CMK (cell line): Measurements from ENCODE around the gene BTBD16.

ENCODE experiments used
- DNase-seq: peaks from one replicate; pipeline ENCODE4 v3.0.0-alpha.2; 2010; ENCODE audit warnings: low read depth

BTBD16 gene

GRCh38 chr10:122343936-122344335, 72.8 kb downstream of the BTBD16 start:
- DNase-seq, result no peak

GRCh38 chr10:122344741-122345258, 73.7 kb downstream of the BTBD16 start:
- DNase-seq, result no peak

GRCh38 chr10:122346326-122346950, 75.3 kb downstream of the BTBD16 start:
- no peak for DNase-seq

GRCh38 chr10:122347170-122347841, 76.2 kb downstream of the BTBD16 start:
- DNase-seq, result no peak

- no peak for DNase-seq
These were observed 77.4 kb downstream of the BTBD16 start for GRCh38 chr10:122348512-122348911.

GRCh38 chr10:122348935-122349361, 77.9 kb downstream of the BTBD16 start:
- no peak for DNase-seq

- no peak for DNase-seq
These were observed 78.8 kb downstream of the BTBD16 start for GRCh38 chr10:122349758-122350369.

GRCh38 chr10:122350893-122351292, 79.8 kb downstream of the BTBD16 start:
- DNase-seq, result no peak

- DNase-seq, result no peak
These were observed 81.9 kb downstream of the BTBD16 start for GRCh38 chr10:122352817-122353525.

GRCh38 chr10:122354383-122354782, 83.3 kb downstream of the BTBD16 start:
- DNase-seq, result no peak

GRCh38 chr10:122357685-122358084, 86.6 kb downstream of the BTBD16 start:
- no peak for DNase-seq

GRCh38 chr10:122359621-122360020, 88.5 kb downstream of the BTBD16 start:
- no peak for DNase-seq

GRCh38 chr10:122361046-122361445, 90.0 kb downstream of the BTBD16 start:
- no peak for DNase-seq

GRCh38 chr10:122362031-122362592, 91.0 kb downstream of the BTBD16 start:
- DNase-seq, result no peak

GRCh38 chr10:122362621-122363020, 91.5 kb downstream of the BTBD16 start:
- DNase-seq, result no peak

- DNase-seq, result no peak
These were observed 92.2 kb downstream of the BTBD16 start for GRCh38 chr10:122363311-122363710.

- DNase-seq, result no peak
These were observed 92.8 kb downstream of the BTBD16 start for GRCh38 chr10:122363722-122364463.

- no peak for DNase-seq
These were observed 97.6 kb downstream of the BTBD16 start for GRCh38 chr10:122368502-122369254.

GRCh38 chr10:122373108-122373507, 102.0 kb downstream of the BTBD16 start:
- DNase-seq, result no peak

- DNase-seq, result no peak
These were observed 102.6 kb downstream of the BTBD16 start for GRCh38 chr10:122373721-122374120.
